Measurements from ENCODE around the gene CHRNA9.

Gene CHRNA9

GRCh38 chr4:40347472-40347871 is 12.3 kb downstream of the CHRNA9 start:
- no peak for DNase-seq

- DNase-seq: no peak
Observed at GRCh38 chr4:40348000-40348399, 12.9 kb downstream of the CHRNA9 start.

- no peak for DNase-seq
Observed at GRCh38 chr4:40349561-40350198, 14.5 kb downstream of the CHRNA9 start.

DNA sequence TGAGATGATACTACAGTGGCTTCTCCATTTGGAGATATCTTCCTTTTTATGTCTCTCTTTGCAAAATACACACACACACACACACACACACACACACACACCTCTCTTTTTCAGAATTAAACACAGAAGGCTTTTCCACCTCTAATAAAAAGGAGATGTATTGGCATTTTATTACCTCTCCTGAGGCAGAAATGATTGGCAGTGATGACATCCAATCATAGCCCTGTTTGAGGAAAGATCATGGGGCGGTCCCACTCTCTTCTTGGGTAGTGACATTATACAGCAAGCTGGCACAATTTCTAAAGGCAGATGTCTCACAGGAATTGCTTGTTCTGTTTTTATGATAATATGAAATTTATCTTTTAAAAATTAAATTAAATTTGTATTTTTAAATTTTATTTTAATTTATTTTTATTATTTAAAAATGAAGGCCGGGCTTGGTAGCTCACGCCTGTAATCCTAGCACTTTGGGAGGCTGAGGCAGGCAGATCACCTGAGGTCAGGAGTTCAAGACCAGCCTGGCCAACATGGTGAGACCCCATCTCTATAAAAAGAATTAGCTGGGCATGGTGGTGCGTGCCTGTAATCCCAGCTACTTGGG is 15.6 kb downstream of the CHRNA9 start:
- DNase-seq: no peak

DNA sequence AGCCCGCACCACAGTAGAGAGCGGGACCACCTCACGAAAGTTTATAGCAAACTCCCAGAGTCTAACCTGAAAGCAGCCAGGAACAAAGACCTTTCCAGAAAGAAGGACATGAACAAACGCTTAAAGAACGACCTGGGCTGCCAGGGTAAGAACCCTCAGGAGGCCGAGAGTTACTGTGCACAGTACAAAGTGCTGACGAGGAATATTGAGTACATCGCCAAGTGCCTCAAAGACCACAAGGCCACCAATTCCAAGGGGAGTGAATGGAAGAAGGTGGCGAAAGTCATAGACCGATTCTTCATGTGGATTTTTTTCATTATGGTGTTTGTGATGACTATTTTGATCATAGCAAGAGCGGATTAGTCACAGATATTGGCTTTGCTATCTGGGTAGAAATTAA is 19.0 kb downstream of the CHRNA9 start:
- DNase-seq: no peak

- DNase-seq: no peak
Observed at GRCh38 chr4:40355131-40355530, 20.0 kb downstream of the CHRNA9 start.

DNA sequence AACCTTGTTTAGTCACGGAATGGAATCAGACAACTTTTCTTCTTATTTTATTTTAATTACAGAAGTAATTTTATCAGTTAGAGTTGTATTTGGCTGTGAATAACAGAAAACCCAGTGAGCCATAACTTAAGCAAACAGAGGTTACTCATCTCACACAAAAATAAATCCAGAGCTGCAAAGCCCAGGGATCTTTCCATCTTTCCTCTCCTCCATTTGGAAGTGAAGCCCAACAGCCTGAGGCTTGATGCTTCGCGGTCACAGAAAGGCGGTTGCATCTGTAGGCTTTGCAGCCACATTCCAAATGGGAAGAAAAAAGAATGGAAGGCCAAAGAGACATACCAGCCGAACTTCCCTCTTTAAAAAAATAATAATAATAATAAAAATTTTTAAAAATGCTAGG is 22.6 kb downstream of the CHRNA9 start:
- no peak for DNase-seq

DNA sequence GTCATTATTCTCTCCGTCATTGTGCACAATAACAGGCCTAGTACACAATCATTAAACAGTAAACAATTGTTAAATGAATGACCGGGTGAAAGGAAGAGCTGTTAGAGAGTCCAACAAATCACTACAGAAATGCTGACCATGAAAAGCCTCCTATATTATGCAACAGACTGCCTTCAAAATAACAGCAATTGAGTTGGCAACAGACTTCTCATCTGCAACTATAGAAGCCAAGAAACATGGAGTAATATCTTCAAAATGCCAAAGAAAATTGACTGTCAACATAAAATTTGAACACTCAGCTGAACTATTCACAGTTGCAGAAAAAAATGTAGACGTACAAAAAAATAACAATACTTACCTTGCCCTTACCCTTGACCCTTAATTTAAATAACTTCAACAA is 26.2 kb downstream of the CHRNA9 start:
- DNase-seq: no peak

- no peak for DNase-seq
Observed at GRCh38 chr4:40363382-40363920, 28.3 kb downstream of the CHRNA9 start.

DNA sequence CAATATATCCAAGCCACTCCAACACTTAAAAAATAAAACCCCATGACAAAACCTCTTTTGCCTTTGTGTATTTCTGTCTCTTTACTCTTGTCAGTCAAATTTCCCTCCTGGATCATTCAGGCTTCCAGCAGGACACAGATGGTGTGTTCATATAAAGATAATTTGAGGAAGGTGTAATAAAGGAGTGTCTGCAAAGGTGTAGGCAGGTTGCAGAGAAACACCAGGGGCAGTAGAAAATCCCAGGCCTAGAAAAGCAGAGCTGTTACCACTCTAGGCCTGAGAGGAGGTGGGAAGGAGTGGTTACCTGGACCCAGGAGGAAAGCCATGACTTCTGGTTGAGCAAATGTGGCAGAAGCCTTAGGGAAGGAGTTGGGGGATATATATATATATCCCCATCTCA is 28.8 kb downstream of the CHRNA9 start:
- no peak for DNase-seq

DNA sequence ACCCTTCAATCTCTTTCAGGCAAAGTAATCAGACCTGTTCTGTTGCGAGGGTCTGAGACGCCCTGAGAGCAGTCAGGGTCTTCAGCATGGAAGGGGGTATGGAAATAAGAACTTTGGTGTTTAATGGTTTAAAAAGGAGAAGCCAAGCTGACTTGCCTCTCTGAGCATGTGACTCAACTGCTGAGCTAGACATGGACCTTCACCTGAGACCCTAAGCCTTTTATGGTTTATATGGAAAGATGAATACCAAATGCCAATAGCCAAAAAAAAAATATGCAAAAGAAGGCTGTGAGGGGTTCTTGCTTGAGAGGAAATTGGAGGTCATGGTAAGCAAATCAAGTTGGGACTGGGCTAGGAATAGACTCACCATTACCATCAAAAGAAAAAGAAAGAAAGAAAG is 30.6 kb downstream of the CHRNA9 start:
- DNase-seq: no peak

DNA sequence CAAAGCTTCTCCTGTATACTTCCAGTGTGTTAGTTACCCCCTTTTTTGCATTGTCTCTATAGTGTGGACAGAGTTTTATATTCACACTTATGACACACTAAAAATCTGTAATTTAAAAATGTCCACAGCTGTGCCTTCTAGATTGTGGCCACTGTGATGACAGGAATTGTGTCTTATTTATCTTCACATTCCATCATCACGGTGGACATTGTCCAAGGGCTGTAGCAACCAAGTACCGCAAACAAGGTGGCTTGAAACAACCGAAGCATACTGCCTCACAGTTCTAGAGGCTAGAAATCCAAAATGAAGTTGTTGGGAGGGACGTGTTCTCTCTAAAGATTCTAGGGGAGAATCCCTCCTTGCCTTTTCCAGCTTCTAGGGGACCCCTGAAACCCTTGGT is 32.3 kb downstream of the CHRNA9 start:
- no peak for DNase-seq

DNA sequence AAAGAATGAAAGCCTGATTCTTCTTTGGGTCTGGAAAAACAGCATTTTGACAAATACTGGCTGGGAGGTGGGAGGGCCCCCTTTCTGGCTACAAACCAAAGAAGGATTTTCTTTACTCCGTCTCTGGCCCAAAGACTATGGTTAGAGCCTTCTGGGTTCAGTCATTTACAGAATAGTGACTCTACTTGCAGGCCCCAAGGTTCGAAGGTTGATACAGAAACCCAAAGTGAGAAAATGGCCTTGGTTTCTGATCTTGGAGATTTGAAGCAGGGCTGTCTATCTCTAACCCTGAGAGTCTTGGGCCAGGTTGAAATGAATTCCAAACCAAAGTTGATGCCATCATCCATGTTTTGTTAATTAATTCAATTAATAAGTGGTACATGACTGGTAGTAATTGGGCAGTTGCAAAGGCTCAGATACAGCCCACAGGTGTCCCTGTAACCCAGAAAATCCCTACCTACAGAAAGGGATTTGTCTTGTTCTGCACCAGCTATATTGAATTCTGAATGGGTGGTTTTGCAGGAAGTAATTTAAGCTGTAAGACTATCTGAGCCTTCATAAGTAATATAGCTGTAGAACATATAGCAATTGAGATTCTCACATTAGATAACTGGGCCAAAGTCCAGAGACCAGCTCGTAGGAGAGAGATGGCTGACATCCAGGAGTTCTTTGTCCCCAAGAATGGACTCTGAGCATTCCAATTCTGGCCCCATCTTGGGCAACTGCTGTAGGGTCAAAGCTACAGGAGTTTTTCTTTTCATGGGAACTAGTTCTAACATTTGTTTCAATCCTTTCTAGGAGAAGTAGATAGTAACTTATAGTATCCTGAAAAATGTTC is 34.5 kb downstream of the CHRNA9 start:
- DNase-seq: no peak

GRCh38 chr4:40372651-40373050 is 37.5 kb downstream of the CHRNA9 start:
- DNase-seq: no peak

DNA sequence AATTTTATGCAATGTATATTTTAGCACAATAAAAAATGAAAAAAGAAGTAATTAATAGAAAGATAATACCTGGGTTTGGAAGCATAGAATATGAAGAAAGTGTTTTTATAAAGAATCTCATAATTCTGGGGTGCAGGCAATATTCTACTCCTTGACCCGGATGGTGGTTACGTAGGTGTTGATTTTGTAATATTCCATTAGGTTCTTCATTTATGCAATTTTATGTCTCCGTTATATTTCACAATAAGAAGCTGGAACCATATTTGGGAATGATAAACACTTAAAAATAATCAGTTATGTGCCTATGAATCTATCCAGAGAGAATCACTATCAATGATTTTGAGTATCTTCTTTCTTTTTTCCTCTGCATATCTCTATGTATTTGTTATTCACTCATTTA is 38.5 kb downstream of the CHRNA9 start:
- DNase-seq: no peak

GRCh38 chr4:40375095-40375494 is 40.0 kb downstream of the CHRNA9 start:
- no peak for DNase-seq

DNA sequence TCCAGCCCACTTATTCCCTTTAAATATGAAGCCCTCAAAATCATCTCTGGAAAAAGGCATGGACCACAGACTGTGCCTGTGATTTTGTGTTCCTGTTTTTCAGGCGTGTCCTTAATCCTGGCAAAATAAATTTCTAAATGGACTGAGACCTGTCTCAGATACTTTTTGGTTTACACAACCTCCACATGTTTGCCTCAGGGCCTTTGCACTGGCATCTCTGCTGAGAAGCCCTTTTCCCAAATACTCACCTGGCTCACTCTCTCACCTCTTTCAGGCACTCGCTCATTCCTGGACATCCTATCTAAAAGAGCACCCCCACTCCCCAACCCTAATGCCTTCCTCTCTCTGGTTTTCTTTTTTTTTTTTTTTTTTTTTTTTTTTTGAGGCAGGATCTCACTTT is 40.5 kb downstream of the CHRNA9 start:
- DNase-seq: no peak

- no peak for DNase-seq
Observed at GRCh38 chr4:40377512-40378365, 42.6 kb downstream of the CHRNA9 start.

- DNase-seq: no peak
Observed at GRCh38 chr4:40378619-40379018, 43.5 kb downstream of the CHRNA9 start.

GRCh38 chr4:40379248-40379647 is 44.1 kb downstream of the CHRNA9 start:
- no peak for DNase-seq

- no peak for DNase-seq
Observed at GRCh38 chr4:40380647-40381046, 45.5 kb downstream of the CHRNA9 start.

GRCh38 chr4:40388239-40388638 is 53.1 kb downstream of the CHRNA9 start:
- DNase-seq: peak in 1 of 2 donors; percentile 28

GRCh38 chr4:40389986-40390385 is 54.9 kb downstream of the CHRNA9 start:
- DNase-seq: no peak

Data from bone marrow (tissue), 2 donors.